ENCODE data around the gene BICD2. TPM values are rescaled to one million over a fixed set of nuclear protein-coding genes. Genes with fewer than 3 reads are reported as not detected.

BICD2 gene
- total and polyA plus RNA-seq, 9 of the 15 experiments (the other 6 are each of a cell fraction or from before 2014, with no cell fraction given) = 3.6 to 23.4 (median 11.8) TPM

DNA sequence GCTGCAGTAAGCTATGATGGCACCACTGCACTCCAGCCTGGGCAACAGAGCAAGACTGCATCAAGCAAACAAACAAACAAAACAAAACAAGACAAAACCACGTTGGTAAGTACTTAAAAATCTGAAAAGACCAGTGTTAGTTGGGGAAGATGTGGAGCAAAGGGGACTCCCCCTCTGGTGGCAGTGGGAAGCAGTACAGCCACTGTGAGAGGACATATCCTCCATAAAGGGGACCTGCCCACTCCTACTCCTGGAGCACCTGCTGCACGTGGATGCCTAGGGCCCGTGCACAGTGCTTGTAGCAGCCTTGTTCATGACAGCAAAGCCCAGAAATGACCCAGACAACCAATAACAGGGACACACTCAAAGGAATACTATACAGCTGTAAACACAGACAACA is 77.7 kb downstream of the BICD2 start:
- Histone ChIP-seq H3K27me3 (ENCODE audit: control insufficient read depth in 2 of 2, insufficient read depth in 2 of 2, low read length in 2 of 2) (no peaks in the 10 kb centered on the region), H3K27ac (ENCODE audit: extremely low read depth, low read depth, low read length) (no peak overlapping the region), H3K79me2 (ENCODE audit: control insufficient read depth, insufficient read depth, low read length) (no peaks in the 10 kb centered on the region), H2AFZ (ENCODE audit: low read depth, low read length) (no peak overlapping the region), H3K4me3 (no peak overlapping the region), H4K20me1 (replicated peaks; ENCODE audit: control insufficient read depth, insufficient read depth, low read length) (no peaks in the 10 kb centered on the region), H3K4me1 (replicated peaks in 1 of 2; ENCODE audit: control insufficient read depth in 2 of 2, insufficient read depth in 2 of 2, low read length in 2 of 2) (no peaks in the 10 kb centered on the region; a peak in 1 of 5 replicates), H3K9me1 (ENCODE audit: control insufficient read depth, insufficient read depth, low read length) (no peaks in the 10 kb centered on the region), H3K9me3 (replicated peaks; ENCODE audit: control insufficient read depth, insufficient read depth, low read depth, low read length) (0 out of 2 replicates have a peak, but pooled peaks cover 2% of the 10 kb centered on the region), H3K4me2 (ENCODE audit: insufficient read depth, low read length) (no peak overlapping the region), H3K36me3 (ENCODE audit: control insufficient read depth, insufficient read depth, low read length) (no peaks in the 10 kb centered on the region), H3K9ac (ENCODE audit: insufficient read depth in 1 of 2, low read depth in 2 of 2, low read length in 2 of 2) (no peak overlapping the region)
- ATAC-seq (peak; percentile 95), DNase-seq (ENCODE audit: extremely low read depth in 1 of 4, low spot score in 3 of 4) (peak; percentile 34 to 64 (median 46)), FAIRE-seq (peak; percentile 49)
- intact Hi-C loops (cut with micrococcal nuclease) (no loop called here), in situ Hi-C loops (cut with MboI) (no loop called here)
- CTCF ChIA-PET (ENCODE audit: low intra/inter-chr PET ratio) = no interaction called here
- no TSS peak for BruUV-seq (replicated peaks)
- POLR2A ChIA-PET = interaction anchor here (0.7 kb wide), 1 partner anchor 355 kb away, joined by 3 read pairs; no protein-coding TSS in a partner anchor
- WGBS (ENCODE audit: insufficient coverage, low coverage, missing lambda C conversion rate) = 3% methylated on average over 3 of the region's 3 CpGs
- TF ChIP-seq, protein P1, sequence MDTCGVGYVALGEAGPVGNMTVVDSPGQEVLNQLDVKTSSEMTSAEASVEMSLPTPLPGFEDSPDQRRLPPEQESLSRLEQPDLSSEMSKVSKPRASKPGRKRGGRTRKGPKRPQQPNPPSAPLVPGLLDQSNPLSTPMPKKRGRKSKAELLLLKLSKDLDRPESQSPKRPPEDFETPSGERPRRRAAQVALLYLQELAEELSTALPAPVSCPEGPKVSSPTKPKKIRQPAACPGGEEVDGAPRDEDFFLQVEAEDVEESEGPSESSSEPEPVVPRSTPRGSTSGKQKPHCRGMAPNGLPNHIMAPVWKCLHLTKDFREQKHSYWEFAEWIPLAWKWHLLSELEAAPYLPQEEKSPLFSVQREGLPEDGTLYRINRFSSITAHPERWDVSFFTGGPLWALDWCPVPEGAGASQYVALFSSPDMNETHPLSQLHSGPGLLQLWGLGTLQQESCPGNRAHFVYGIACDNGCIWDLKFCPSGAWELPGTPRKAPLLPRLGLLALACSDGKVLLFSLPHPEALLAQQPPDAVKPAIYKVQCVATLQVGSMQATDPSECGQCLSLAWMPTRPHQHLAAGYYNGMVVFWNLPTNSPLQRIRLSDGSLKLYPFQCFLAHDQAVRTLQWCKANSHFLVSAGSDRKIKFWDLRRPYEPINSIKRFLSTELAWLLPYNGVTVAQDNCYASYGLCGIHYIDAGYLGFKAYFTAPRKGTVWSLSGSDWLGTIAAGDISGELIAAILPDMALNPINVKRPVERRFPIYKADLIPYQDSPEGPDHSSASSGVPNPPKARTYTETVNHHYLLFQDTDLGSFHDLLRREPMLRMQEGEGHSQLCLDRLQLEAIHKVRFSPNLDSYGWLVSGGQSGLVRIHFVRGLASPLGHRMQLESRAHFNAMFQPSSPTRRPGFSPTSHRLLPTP (IDR thresholded peaks at IDR 0.05; ENCODE audit: borderline replicate concordance, extremely low read depth, insufficient read length) = no peak
- TF ChIP-seq, protein P2, sequence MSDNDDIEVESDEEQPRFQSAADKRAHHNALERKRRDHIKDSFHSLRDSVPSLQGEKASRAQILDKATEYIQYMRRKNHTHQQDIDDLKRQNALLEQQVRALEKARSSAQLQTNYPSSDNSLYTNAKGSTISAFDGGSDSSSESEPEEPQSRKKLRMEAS (CRISPR knock-in tag; IDR thresholded peaks at IDR 0.05) = peak; percentile 67
- TF ChIP-seq HDAC2 (IDR thresholded peaks at IDR 0.05) = no peak
- no peak for TF ChIP-seq CLOCK (CRISPR knock-in tag; IDR thresholded peaks at IDR 0.05; ENCODE audit: borderline replicate concordance)
- TF ChIP-seq PML (IDR thresholded peaks at IDR 0.05; ENCODE audit: low read length) = no peak
- no peak for TF ChIP-seq E2F4 (CRISPR knock-in tag; IDR thresholded peaks at IDR 0.05; ENCODE audit: low read depth)
- no peak for TF ChIP-seq HMBOX1 (IDR thresholded peaks at IDR 0.05)
- peak; percentile 47 to 58 (median 50); a peak in 5 of 6 replicates for TF ChIP-seq CTCF (IDR thresholded peaks at IDR 0.05 in 2 of 3, conservative IDR thresholded peaks at IDR 0.05 in 1 of 3; ENCODE audit: insufficient read depth in 2 of 3, low read depth in 1 of 3, low read length in 3 of 3)
- no peak for TF ChIP-seq BCL6 (CRISPR knock-in tag; IDR thresholded peaks at IDR 0.05)
